ENCODE results near the gene DYNC1LI2.
"Not testable (repeated sequence)": the region's sequence is repeated elsewhere in the genome, so short reads cannot be mapped to it uniquely, and the experiment has no call there.

DYNC1LI2 gene

DNA sequence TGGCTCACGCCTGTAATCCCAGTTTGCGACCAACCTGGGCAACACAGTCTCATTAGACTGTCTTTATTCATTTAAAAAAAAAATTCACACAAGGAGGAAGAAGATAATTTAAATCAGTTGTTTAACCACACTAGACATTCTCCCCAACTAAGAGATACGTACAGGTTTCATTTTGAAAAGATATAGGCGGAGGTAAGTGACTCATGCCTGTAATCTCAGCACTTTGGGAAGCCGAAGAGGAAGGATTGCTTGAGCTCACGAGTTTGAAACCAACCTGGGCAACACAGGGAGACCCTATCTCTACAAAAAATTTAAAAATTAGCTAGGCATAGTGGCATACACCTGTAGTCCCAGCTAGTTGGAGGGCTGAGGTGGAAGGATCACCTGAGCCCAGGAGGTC, 60.2 kb downstream of the DYNC1LI2 start:
- Histone ChIP-seq H3K27me3 (ENCODE audit: control insufficient read depth in 5 of 5, insufficient read depth in 4 of 5, low read length in 5 of 5) (no peaks in the 10 kb centered on the region), H3K36me3 (ENCODE audit: control insufficient read depth in 5 of 5, insufficient read depth in 5 of 5, low read length in 5 of 5) (no peaks in the 10 kb centered on the region), H3K4me1 (ENCODE audit: control insufficient read depth in 5 of 5, insufficient read depth in 5 of 5, low read length in 5 of 5) (peaks cover 3 to 14% (median 10%) of the 10 kb centered on the region in 5 donors), H3K9me3 (ENCODE audit: control insufficient read depth in 5 of 5, low read length in 5 of 5) (no peaks in the 10 kb centered on the region), H3K27ac (ENCODE audit: low read depth, low read length) (no peak overlapping the region), H3K4me3 (ENCODE audit: low read depth in 1 of 5, low read length in 5 of 5) (no peak overlapping the region), H3K9ac (ENCODE audit: low read length in 5 of 5) (no peak overlapping the region)

GRCh38 chr16:66690106-66690847, 61.1 kb downstream of the DYNC1LI2 start:
- Histone ChIP-seq H3K27ac (ENCODE audit: low read depth, low read length) (no peak overlapping the region), H3K9ac (ENCODE audit: low read length in 5 of 5) (no peak overlapping the region)

DNA sequence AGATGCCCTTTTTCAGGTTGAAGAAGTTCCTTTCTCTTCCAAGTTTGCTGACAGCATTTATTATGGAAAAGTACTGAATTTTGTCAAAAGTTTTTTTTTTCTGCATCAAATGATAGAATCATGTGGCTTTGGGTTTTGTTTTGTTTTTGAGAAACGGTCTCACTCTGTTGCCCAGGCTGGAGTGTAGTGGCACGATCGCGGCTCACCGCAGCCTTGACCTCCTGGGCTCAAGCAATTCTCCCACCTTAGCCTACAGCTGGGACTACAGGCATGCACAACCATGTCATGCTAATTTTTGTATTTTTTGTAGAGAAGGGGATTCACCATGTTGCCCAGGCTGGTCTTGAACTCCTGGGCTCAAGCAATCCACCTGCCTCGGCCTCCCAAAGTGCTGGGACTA, 62.1 kb downstream of the DYNC1LI2 start:
- Histone ChIP-seq H3K9me3 (ENCODE audit: control insufficient read depth in 5 of 5, low read length in 5 of 5) (no peaks in the 10 kb centered on the region), H3K4me1 (ENCODE audit: control insufficient read depth in 5 of 5, insufficient read depth in 5 of 5, low read length in 5 of 5) (no peaks in the 10 kb centered on the region), H3K4me3 (ENCODE audit: low read depth in 1 of 5, low read length in 5 of 5) (no peak overlapping the region), H3K27ac (ENCODE audit: low read depth, low read length) (no peak overlapping the region), H3K27me3 (ENCODE audit: control insufficient read depth in 5 of 5, insufficient read depth in 4 of 5, low read length in 5 of 5) (no peaks in the 10 kb centered on the region), H3K36me3 (ENCODE audit: control insufficient read depth in 5 of 5, insufficient read depth in 5 of 5, low read length in 5 of 5) (no peaks in the 10 kb centered on the region), H3K9ac (ENCODE audit: low read length in 5 of 5) (no peak overlapping the region)

More at GRCh38 chr16:66690106-66690847, 61.1 kb downstream of the DYNC1LI2 start:
- Histone ChIP-seq H3K27me3 (ENCODE audit: control insufficient read depth in 5 of 5, insufficient read depth in 4 of 5, low read length in 5 of 5) (no peaks in the 10 kb centered on the region), H3K36me3 (ENCODE audit: control insufficient read depth in 5 of 5, insufficient read depth in 5 of 5, low read length in 5 of 5) (no peaks in the 10 kb centered on the region), H3K4me3 (ENCODE audit: low read depth in 1 of 5, low read length in 5 of 5) (no peak overlapping the region), H3K4me1 (ENCODE audit: control insufficient read depth in 5 of 5, insufficient read depth in 5 of 5, low read length in 5 of 5) (peaks cover 0 to 5% (median 1%) of the 10 kb centered on the region in 5 donors), H3K9me3 (ENCODE audit: control insufficient read depth in 5 of 5, low read length in 5 of 5) (no peaks in the 10 kb centered on the region)

DNA sequence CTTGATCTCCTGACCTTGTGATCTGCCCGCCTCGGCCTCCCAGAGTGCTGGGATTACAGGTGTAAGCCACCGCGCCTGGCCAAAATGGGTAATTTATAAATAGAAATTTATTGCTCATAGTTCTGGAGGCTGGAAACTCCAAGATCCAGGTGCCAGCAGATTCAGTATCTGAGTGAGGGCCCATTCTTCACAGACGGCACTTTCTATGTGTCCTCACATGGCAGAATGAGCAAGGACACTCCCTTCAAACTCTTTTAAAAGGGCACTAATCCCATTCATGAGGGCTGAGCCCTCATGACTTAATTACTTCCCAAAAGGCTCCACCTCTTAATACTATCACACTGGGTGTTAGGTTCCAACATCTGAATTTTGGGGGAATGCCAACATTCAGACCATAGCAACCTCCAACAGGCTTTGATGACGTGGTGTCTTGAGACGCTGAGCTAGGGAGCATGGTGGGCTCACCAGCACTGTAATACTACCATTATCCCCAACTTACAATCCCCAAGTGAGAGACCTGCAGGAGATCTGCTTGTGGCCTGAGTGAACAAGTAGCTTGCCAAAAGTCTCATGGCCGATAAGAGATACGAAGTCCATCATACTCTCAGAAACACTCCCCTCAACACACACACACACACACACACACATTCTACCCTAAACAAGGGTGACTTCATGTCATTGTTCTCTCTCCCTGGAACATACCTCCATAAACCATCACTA, 63.3 kb downstream of the DYNC1LI2 start:
- no peak overlapping the region for H3K9ac ChIP-seq (ENCODE audit: low read length in 5 of 5)
- H3K36me3 ChIP-seq (ENCODE audit: control insufficient read depth in 5 of 5, insufficient read depth in 5 of 5, low read length in 5 of 5) = no peaks in the 10 kb centered on the region
- H3K9me3 ChIP-seq (ENCODE audit: control insufficient read depth in 5 of 5, low read length in 5 of 5) = no peaks in the 10 kb centered on the region
- H3K27me3 ChIP-seq (ENCODE audit: control insufficient read depth in 5 of 5, insufficient read depth in 4 of 5, low read length in 5 of 5) = no peaks in the 10 kb centered on the region
- H3K4me1 ChIP-seq (ENCODE audit: control insufficient read depth in 5 of 5, insufficient read depth in 5 of 5, low read length in 5 of 5) = no peaks in the 10 kb centered on the region
- no peak overlapping the region for H3K27ac ChIP-seq (ENCODE audit: low read depth, low read length)
- no peak overlapping the region for H3K4me3 ChIP-seq (ENCODE audit: low read depth in 1 of 5, low read length in 5 of 5)

GRCh38 chr16:66685501-66686115, 65.8 kb downstream of the DYNC1LI2 start:
- not testable (repeated sequence) for H3K27ac ChIP-seq (ENCODE audit: low read depth, low read length); H3K27me3 ChIP-seq (ENCODE audit: control insufficient read depth in 5 of 5, insufficient read depth in 4 of 5, low read length in 5 of 5); H3K9ac ChIP-seq (ENCODE audit: low read length in 5 of 5)

GRCh38 chr16:66682271-66682670, 69.1 kb downstream of the DYNC1LI2 start:
- no peak overlapping the region for H3K9ac ChIP-seq (ENCODE audit: low read length in 5 of 5)

More at GRCh38 chr16:66685501-66686115, 65.8 kb downstream of the DYNC1LI2 start:
- H3K36me3 ChIP-seq (ENCODE audit: control insufficient read depth in 5 of 5, insufficient read depth in 5 of 5, low read length in 5 of 5); H3K4me1 ChIP-seq (ENCODE audit: control insufficient read depth in 5 of 5, insufficient read depth in 5 of 5, low read length in 5 of 5); H3K9me3 ChIP-seq (ENCODE audit: control insufficient read depth in 5 of 5, low read length in 5 of 5); H3K4me3 ChIP-seq (ENCODE audit: low read depth in 1 of 5, low read length in 5 of 5): not testable (repeated sequence)

GRCh38 chr16:66681676-66682075, 69.7 kb downstream of the DYNC1LI2 start:
- Histone ChIP-seq H3K4me1 (ENCODE audit: control insufficient read depth in 5 of 5, insufficient read depth in 5 of 5, low read length in 5 of 5) (no peaks in the 10 kb centered on the region), H3K4me3 (ENCODE audit: low read depth in 1 of 5, low read length in 5 of 5) (no peak overlapping the region), H3K9me3 (ENCODE audit: control insufficient read depth in 5 of 5, low read length in 5 of 5) (no peaks in the 10 kb centered on the region), H3K36me3 (ENCODE audit: control insufficient read depth in 5 of 5, insufficient read depth in 5 of 5, low read length in 5 of 5) (peaks cover 0 to 3% (median 0%) of the 10 kb centered on the region in 5 donors), H3K9ac (ENCODE audit: low read length in 5 of 5) (no peak overlapping the region), H3K27ac (ENCODE audit: low read depth, low read length) (no peak overlapping the region), H3K27me3 (ENCODE audit: control insufficient read depth in 5 of 5, insufficient read depth in 4 of 5, low read length in 5 of 5) (no peaks in the 10 kb centered on the region)

More at GRCh38 chr16:66682271-66682670, 69.1 kb downstream of the DYNC1LI2 start:
- H3K27ac ChIP-seq (ENCODE audit: low read depth, low read length) = no peak overlapping the region
- no peaks in the 10 kb centered on the region for H3K4me1 ChIP-seq (ENCODE audit: control insufficient read depth in 5 of 5, insufficient read depth in 5 of 5, low read length in 5 of 5)
- no peaks in the 10 kb centered on the region for H3K27me3 ChIP-seq (ENCODE audit: control insufficient read depth in 5 of 5, insufficient read depth in 4 of 5, low read length in 5 of 5)
- H3K36me3 ChIP-seq (ENCODE audit: control insufficient read depth in 5 of 5, insufficient read depth in 5 of 5, low read length in 5 of 5) = peaks cover 0 to 3% (median 0%) of the 10 kb centered on the region in 5 donors
- no peak overlapping the region for H3K4me3 ChIP-seq (ENCODE audit: low read depth in 1 of 5, low read length in 5 of 5)
- no peaks in the 10 kb centered on the region for H3K9me3 ChIP-seq (ENCODE audit: control insufficient read depth in 5 of 5, low read length in 5 of 5)

- peaks cover 0 to 3% (median 0%) of the 10 kb centered on the region in 5 donors for H3K36me3 ChIP-seq (ENCODE audit: control insufficient read depth in 5 of 5, insufficient read depth in 5 of 5, low read length in 5 of 5)
- no peak overlapping the region for H3K27ac ChIP-seq (ENCODE audit: low read depth, low read length)
- H3K9ac ChIP-seq (ENCODE audit: low read length in 5 of 5) = no peak overlapping the region
- H3K4me1 ChIP-seq (ENCODE audit: control insufficient read depth in 5 of 5, insufficient read depth in 5 of 5, low read length in 5 of 5) = no peaks in the 10 kb centered on the region
- H3K9me3 ChIP-seq (ENCODE audit: control insufficient read depth in 5 of 5, low read length in 5 of 5) = no peaks in the 10 kb centered on the region
- H3K27me3 ChIP-seq (ENCODE audit: control insufficient read depth in 5 of 5, insufficient read depth in 4 of 5, low read length in 5 of 5) = no peaks in the 10 kb centered on the region
- H3K4me3 ChIP-seq (ENCODE audit: low read depth in 1 of 5, low read length in 5 of 5) = no peak overlapping the region
Measured at GRCh38 chr16:66678337-66678736, 73.1 kb downstream of the DYNC1LI2 start.

DNA sequence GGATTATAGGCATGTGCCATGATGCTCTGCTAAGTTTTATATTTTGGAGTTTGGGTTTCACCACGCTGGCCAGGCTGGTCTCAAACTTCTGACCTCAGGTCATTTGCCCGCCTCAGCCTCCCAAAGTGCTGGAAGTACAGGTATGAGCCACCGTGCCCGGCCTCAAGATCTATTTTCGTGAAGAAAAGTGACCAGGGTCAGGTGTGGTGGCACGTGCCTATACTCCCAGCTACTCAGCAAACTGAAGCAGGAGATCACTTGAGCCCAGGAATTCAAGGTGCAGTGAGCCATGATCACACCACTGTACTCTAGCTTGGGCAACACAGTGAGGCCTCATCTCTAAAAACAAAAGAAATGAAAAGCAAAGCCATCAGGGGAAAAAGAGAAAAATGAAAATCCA, 73.6 kb downstream of the DYNC1LI2 start:
- Histone ChIP-seq H3K36me3 (ENCODE audit: control insufficient read depth in 5 of 5, insufficient read depth in 5 of 5, low read length in 5 of 5) (peaks cover 0 to 3% (median 0%) of the 10 kb centered on the region in 5 donors), H3K9ac (ENCODE audit: low read length in 5 of 5) (no peak overlapping the region), H3K27ac (ENCODE audit: low read depth, low read length) (no peak overlapping the region), H3K4me3 (ENCODE audit: low read depth in 1 of 5, low read length in 5 of 5) (no peak overlapping the region), H3K4me1 (ENCODE audit: control insufficient read depth in 5 of 5, insufficient read depth in 5 of 5, low read length in 5 of 5) (no peaks in the 10 kb centered on the region), H3K9me3 (ENCODE audit: control insufficient read depth in 5 of 5, low read length in 5 of 5) (no peaks in the 10 kb centered on the region), H3K27me3 (ENCODE audit: control insufficient read depth in 5 of 5, insufficient read depth in 4 of 5, low read length in 5 of 5) (no peaks in the 10 kb centered on the region)

- H3K27ac ChIP-seq (ENCODE audit: low read depth, low read length) = no peak overlapping the region
- no peaks in the 10 kb centered on the region for H3K4me1 ChIP-seq (ENCODE audit: control insufficient read depth in 5 of 5, insufficient read depth in 5 of 5, low read length in 5 of 5)
- no peaks in the 10 kb centered on the region for H3K27me3 ChIP-seq (ENCODE audit: control insufficient read depth in 5 of 5, insufficient read depth in 4 of 5, low read length in 5 of 5)
- no peaks in the 10 kb centered on the region for H3K9me3 ChIP-seq (ENCODE audit: control insufficient read depth in 5 of 5, low read length in 5 of 5)
- peaks cover 0 to 3% (median 0%) of the 10 kb centered on the region in 5 donors for H3K36me3 ChIP-seq (ENCODE audit: control insufficient read depth in 5 of 5, insufficient read depth in 5 of 5, low read length in 5 of 5)
- no peak overlapping the region for H3K4me3 ChIP-seq (ENCODE audit: low read depth in 1 of 5, low read length in 5 of 5)
- H3K9ac ChIP-seq (ENCODE audit: low read length in 5 of 5) = no peak overlapping the region
Measured at GRCh38 chr16:66677179-66677578, 74.2 kb downstream of the DYNC1LI2 start.

Data from subcutaneous abdominal adipose tissue (tissue), 5 donors.